ENCODE results near the gene TMPRSS13. TPM values are rescaled to one million over a fixed set of nuclear protein-coding genes. Genes with fewer than 3 reads are reported as not detected.
A peak's percentile ranks its signal among the peaks of the same experiment; 100 is the strongest.

The TMPRSS13 gene
- total and polyA plus RNA-seq, 9 of the 15 experiments (the other 6 are each of a cell fraction or from before 2014, with no cell fraction given) = 0.11 to 0.29 (median 0.15) TPM

DNA sequence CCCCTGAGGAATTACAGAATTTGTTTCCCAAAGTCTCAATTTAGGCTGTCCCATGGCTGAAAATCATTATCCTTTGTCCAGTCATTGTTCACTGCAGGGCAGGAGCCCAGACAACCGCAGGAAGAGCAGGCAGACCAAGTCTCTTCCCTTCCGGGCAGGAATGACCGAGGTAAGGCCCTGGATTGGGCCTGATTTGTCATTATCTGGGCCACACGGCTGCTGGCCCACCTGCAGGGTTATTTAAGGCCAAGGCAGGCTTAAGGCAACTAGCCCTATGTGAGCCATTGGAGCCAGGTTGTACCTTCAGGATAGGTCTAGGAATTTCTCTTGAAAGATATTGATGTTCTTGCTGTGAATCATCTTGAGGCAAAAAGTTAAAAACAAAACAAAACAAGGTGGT lies 47.2 kb upstream of the TMPRSS13 start (continued):
- 0 out of 2 replicates have a peak, but pooled peaks have one; percentile 27 for TF ChIP-seq L3MBTL2 (IDR thresholded peaks at IDR 0.05)
- TF ChIP-seq TCF3 (CRISPR knock-in tag; IDR thresholded peaks at IDR 0.05) = peak; percentile 57; the same call in 1 of the 2 replicates
- peak; percentile 54 for TF ChIP-seq ARID1B (IDR thresholded peaks at IDR 0.05)
- no peak for TF ChIP-seq TGIF2 (CRISPR knock-in tag; IDR thresholded peaks at IDR 0.05)
- no peak for TF ChIP-seq SIX5 (IDR thresholded peaks at IDR 0.05; ENCODE audit: borderline replicate concordance in 1 of 2, insufficient read depth in 1 of 2, low read depth in 1 of 2, low read length in 2 of 2)
- no peak for TF ChIP-seq IFI16 (CRISPR knock-in tag; IDR thresholded peaks at IDR 0.05)
- no peak for TF ChIP-seq CCNT2 (IDR thresholded peaks at IDR 0.05; ENCODE audit: borderline replicate concordance, extremely low read depth, insufficient read length, low read depth, low read length)
- TF ChIP-seq NCOA1 (IDR thresholded peaks at IDR 0.05; ENCODE audit: low read depth) = peak; percentile 28; the same call in 1 of the 2 replicates
- TF ChIP-seq TRIM24 (IDR thresholded peaks at IDR 0.05) = 0 out of 4 replicates have a peak, but pooled peaks of 1 of the 2 experiments have one; percentile 15
- no peak for TF ChIP-seq SRSF9 (IDR thresholded peaks at IDR 0.05; ENCODE audit: borderline replicate concordance, low read depth, low read length)
- no peak for TF ChIP-seq ZNF507 (tag; conservative IDR thresholded peaks at IDR 0.05)
- no peak for TF ChIP-seq PHB2 (IDR thresholded peaks at IDR 0.05; ENCODE audit: low read depth)
- TF ChIP-seq ETV1 (tag; conservative IDR thresholded peaks at IDR 0.05; ENCODE audit: low read depth) = peak; percentile 44
- TF ChIP-seq, protein P1, sequence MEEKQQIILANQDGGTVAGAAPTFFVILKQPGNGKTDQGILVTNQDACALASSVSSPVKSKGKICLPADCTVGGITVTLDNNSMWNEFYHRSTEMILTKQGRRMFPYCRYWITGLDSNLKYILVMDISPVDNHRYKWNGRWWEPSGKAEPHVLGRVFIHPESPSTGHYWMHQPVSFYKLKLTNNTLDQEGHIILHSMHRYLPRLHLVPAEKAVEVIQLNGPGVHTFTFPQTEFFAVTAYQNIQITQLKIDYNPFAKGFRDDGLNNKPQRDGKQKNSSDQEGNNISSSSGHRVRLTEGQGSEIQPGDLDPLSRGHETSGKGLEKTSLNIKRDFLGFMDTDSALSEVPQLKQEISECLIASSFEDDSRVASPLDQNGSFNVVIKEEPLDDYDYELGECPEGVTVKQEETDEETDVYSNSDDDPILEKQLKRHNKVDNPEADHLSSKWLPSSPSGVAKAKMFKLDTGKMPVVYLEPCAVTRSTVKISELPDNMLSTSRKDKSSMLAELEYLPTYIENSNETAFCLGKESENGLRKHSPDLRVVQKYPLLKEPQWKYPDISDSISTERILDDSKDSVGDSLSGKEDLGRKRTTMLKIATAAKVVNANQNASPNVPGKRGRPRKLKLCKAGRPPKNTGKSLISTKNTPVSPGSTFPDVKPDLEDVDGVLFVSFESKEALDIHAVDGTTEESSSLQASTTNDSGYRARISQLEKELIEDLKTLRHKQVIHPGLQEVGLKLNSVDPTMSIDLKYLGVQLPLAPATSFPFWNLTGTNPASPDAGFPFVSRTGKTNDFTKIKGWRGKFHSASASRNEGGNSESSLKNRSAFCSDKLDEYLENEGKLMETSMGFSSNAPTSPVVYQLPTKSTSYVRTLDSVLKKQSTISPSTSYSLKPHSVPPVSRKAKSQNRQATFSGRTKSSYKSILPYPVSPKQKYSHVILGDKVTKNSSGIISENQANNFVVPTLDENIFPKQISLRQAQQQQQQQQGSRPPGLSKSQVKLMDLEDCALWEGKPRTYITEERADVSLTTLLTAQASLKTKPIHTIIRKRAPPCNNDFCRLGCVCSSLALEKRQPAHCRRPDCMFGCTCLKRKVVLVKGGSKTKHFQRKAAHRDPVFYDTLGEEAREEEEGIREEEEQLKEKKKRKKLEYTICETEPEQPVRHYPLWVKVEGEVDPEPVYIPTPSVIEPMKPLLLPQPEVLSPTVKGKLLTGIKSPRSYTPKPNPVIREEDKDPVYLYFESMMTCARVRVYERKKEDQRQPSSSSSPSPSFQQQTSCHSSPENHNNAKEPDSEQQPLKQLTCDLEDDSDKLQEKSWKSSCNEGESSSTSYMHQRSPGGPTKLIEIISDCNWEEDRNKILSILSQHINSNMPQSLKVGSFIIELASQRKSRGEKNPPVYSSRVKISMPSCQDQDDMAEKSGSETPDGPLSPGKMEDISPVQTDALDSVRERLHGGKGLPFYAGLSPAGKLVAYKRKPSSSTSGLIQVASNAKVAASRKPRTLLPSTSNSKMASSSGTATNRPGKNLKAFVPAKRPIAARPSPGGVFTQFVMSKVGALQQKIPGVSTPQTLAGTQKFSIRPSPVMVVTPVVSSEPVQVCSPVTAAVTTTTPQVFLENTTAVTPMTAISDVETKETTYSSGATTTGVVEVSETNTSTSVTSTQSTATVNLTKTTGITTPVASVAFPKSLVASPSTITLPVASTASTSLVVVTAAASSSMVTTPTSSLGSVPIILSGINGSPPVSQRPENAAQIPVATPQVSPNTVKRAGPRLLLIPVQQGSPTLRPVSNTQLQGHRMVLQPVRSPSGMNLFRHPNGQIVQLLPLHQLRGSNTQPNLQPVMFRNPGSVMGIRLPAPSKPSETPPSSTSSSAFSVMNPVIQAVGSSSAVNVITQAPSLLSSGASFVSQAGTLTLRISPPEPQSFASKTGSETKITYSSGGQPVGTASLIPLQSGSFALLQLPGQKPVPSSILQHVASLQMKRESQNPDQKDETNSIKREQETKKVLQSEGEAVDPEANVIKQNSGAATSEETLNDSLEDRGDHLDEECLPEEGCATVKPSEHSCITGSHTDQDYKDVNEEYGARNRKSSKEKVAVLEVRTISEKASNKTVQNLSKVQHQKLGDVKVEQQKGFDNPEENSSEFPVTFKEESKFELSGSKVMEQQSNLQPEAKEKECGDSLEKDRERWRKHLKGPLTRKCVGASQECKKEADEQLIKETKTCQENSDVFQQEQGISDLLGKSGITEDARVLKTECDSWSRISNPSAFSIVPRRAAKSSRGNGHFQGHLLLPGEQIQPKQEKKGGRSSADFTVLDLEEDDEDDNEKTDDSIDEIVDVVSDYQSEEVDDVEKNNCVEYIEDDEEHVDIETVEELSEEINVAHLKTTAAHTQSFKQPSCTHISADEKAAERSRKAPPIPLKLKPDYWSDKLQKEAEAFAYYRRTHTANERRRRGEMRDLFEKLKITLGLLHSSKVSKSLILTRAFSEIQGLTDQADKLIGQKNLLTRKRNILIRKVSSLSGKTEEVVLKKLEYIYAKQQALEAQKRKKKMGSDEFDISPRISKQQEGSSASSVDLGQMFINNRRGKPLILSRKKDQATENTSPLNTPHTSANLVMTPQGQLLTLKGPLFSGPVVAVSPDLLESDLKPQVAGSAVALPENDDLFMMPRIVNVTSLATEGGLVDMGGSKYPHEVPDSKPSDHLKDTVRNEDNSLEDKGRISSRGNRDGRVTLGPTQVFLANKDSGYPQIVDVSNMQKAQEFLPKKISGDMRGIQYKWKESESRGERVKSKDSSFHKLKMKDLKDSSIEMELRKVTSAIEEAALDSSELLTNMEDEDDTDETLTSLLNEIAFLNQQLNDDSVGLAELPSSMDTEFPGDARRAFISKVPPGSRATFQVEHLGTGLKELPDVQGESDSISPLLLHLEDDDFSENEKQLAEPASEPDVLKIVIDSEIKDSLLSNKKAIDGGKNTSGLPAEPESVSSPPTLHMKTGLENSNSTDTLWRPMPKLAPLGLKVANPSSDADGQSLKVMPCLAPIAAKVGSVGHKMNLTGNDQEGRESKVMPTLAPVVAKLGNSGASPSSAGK (IDR thresholded peaks at IDR 0.05) = 0 out of 2 replicates have a peak, but pooled peaks have one; percentile 15
- 0 out of 2 replicates have a peak, but pooled peaks have one; percentile 30 for TF ChIP-seq MTA3 (IDR thresholded peaks at IDR 0.05; ENCODE audit: borderline replicate concordance)
- TF ChIP-seq ZNF274 (IDR thresholded peaks at IDR 0.05; ENCODE audit: borderline replicate concordance, low read depth, low read length) = no peak

All from K562 (cell line).